ENCODE measurements around the gene ACTL6A.

- TF ChIP-seq, protein P1, sequence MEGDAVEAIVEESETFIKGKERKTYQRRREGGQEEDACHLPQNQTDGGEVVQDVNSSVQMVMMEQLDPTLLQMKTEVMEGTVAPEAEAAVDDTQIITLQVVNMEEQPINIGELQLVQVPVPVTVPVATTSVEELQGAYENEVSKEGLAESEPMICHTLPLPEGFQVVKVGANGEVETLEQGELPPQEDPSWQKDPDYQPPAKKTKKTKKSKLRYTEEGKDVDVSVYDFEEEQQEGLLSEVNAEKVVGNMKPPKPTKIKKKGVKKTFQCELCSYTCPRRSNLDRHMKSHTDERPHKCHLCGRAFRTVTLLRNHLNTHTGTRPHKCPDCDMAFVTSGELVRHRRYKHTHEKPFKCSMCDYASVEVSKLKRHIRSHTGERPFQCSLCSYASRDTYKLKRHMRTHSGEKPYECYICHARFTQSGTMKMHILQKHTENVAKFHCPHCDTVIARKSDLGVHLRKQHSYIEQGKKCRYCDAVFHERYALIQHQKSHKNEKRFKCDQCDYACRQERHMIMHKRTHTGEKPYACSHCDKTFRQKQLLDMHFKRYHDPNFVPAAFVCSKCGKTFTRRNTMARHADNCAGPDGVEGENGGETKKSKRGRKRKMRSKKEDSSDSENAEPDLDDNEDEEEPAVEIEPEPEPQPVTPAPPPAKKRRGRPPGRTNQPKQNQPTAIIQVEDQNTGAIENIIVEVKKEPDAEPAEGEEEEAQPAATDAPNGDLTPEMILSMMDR (IDR thresholded peaks at IDR 0.05) = no peak
- TF ChIP-seq POLR2A (IDR thresholded peaks at IDR 0.05) = peak in 1 of 2 donors; percentile 55
Observed at GRCh38 chr3:179562591-179563270, at the start of gene ACTL6A.

All from heart left ventricle (tissue), 13 donors.